GM18499 (cell line): Measurements from ENCODE around the gene GAB1.
A peak's percentile ranks its signal among the peaks of the same experiment; 100 is the strongest.

Experiments used
- ATAC-seq: cut with Tn5 transposase; IDR thresholded peaks from one replicate; pipeline ENCODE4 v1.9.1; 2021; ENCODE audit warnings: moderate number of reproducible peaks; ENCODE audit not compliant: insufficient read depth, unreplicated experiment

The GAB1 gene

GRCh38 chr4:143473334-143474126, 136.9 kb downstream of the GAB1 start:
- ATAC-seq, result peak; percentile 42

GRCh38 chr4:143477487-143477886, 140.8 kb downstream of the GAB1 start:
- no peak for ATAC-seq

GRCh38 chr4:143481361-143481760, 144.7 kb downstream of the GAB1 start:
- ATAC-seq, result no peak

GRCh38 chr4:143482840-143483239, 146.2 kb downstream of the GAB1 start:
- ATAC-seq, result no peak

- no peak for ATAC-seq
Observed at GRCh38 chr4:143486314-143486713, 149.6 kb downstream of the GAB1 start.

- no peak for ATAC-seq
Observed at GRCh38 chr4:143488687-143489086, 152.0 kb downstream of the GAB1 start.

- ATAC-seq, result no peak
Observed at GRCh38 chr4:143489106-143489505, 152.4 kb downstream of the GAB1 start.

GRCh38 chr4:143498021-143498420, 161.3 kb downstream of the GAB1 start:
- no peak for ATAC-seq

GRCh38 chr4:143502231-143502630, 165.6 kb downstream of the GAB1 start:
- no peak for ATAC-seq

GRCh38 chr4:143506031-143506430, 169.4 kb downstream of the GAB1 start:
- ATAC-seq, result no peak

- ATAC-seq, result no peak
Observed at GRCh38 chr4:143511906-143512305, 175.2 kb downstream of the GAB1 start.

- peak; percentile 31 for ATAC-seq
Observed at GRCh38 chr4:143512978-143513313, 176.3 kb downstream of the GAB1 start.

GRCh38 chr4:143513314-143514168, 176.9 kb downstream of the GAB1 start, which contains the start of gene SMARCA5:
SMARCA5 (plus strand) TSS chr4:143513702; CDS start chr4:143513925, 223 bp downstream.
- peak; percentile 83 for ATAC-seq

GRCh38 chr4:143514169-143514495, 177.5 kb downstream of the GAB1 start:
- ATAC-seq, result no peak

GRCh38 chr4:143514497-143514896, 177.8 kb downstream of the GAB1 start:
- ATAC-seq, result no peak

GRCh38 chr4:143514901-143515300, 178.2 kb downstream of the GAB1 start:
- no peak for ATAC-seq

- ATAC-seq, result no peak
Observed at GRCh38 chr4:143515905-143516304, 179.2 kb downstream of the GAB1 start.

- ATAC-seq, result no peak
Observed at GRCh38 chr4:143517764-143518163, 181.1 kb downstream of the GAB1 start.
